Left lung (tissue), 10 donors: ENCODE results near the gene CDK5. TPM values are rescaled to one million over a fixed set of nuclear protein-coding genes. Genes with fewer than 3 reads are reported as not detected.
A peak's percentile ranks its signal among the peaks of the same experiment; 100 is the strongest.

ENCODE experiments used
- ATAC-seq: fragments of 200-7000 bp; cut with Tn5 transposase; one replicate; pipeline ENCODE4 v1.9.1; 2020; ENCODE audit warnings: moderate library complexity
- DNase-seq, 4 donors: peaks; one replicate each; pipeline ENCODE4 v3.0.0-alpha.2; 2013 to 2020
- H3K27ac ChIP-seq, 2 donors: fragments of 200-600 bp; sonication (generic) in 1 of 2; one replicate each; pipeline versions ENCODE4 v1.5.0 to v1.8.0; 2020 to 2021
- H3K27me3 ChIP-seq, 2 donors: fragments of 200-600 bp; sonication (generic) in 1 of 2; one replicate each; pipeline versions ENCODE4 v1.5.0 to v1.8.0; 2020 to 2021
- H3K36me3 ChIP-seq, 2 donors: fragments of 200-600 bp; sonication (generic) in 1 of 2; one replicate each; pipeline versions ENCODE4 v1.5.0 to v1.8.0; 2020 to 2021
- H3K4me1 ChIP-seq, 2 donors: fragments of 200-600 bp; one replicate each; pipeline ENCODE4 v1.8.0; 2021
- H3K4me3 ChIP-seq, 2 donors: fragments of 200-600 bp; sonication (generic) in 1 of 2; one replicate each; pipeline versions ENCODE4 v1.5.0 to v1.8.0; 2020 to 2021; ENCODE audit warnings: mild to moderate bottlenecking in 1 of 2
- H3K9me3 ChIP-seq, 2 donors: fragments of 200-600 bp; sonication (generic) in 1 of 2; one replicate each; pipeline versions ENCODE4 v1.5.0 to v1.8.0; 2020 to 2021
- CTCF ChIP-seq, 2 donors: fragments of 200-600 bp; sonication (generic) in 1 of 2; IDR thresholded peaks; one replicate each; pipeline versions ENCODE4 v1.5.0 to v1.8.0; 2021; ENCODE audit warnings: antibody characterized with exemption in 2 of 2
- intact Hi-C, 2 donors: fragments of 100-400 bp; cut with DNase I; formaldehyde crosslinking; loops; one replicate each; pipeline versions ENCODE4 v1.11.2 to v1.14.2; 2022
- polyA plus RNA-seq, 6 donors: library from polyadenylated mRNA; unstranded; fragments of 120-200 nt; gene quantifications; one replicate each; pipeline ENCODE4 v1.2.1, GENCODE V29; 2013; ENCODE audit not compliant: insufficient read length in 6 of 6
- total RNA-seq, 2 donors: library from RNA; stranded (reverse); fragmentation: NEBNext Ultra II Directional; extraction: Animal tissue kit (Norgen Biotek cat#: 25700); gene quantifications; one replicate each; pipeline ENCODE4 v1.2.1, GENCODE V29; 2021
- donor health status: DM: no; HTN: yes; CAD: no.
- donor health status: DM: no; HTN: no; CAD: no.

CDK5 gene
- total and polyA plus RNA-seq, 8 donors: 13.8 to 17.1 (median 14.7) TPM

- ATAC-seq (peak; percentile 44), DNase-seq (peak; percentile 49 to 90 (median 66))
- intact Hi-C loops: no loop called here
- Histone ChIP-seq H3K27me3 (peaks cover 0 to 12% of the 10 kb centered on the region in 2 donors), H3K9me3 (no peaks in the 10 kb centered on the region), H3K27ac (peak overlapping the region; percentile 88 to 92), H3K4me3 (peak overlapping the region; percentile 67 to 87), H3K4me1 (peaks cover 32 to 79% of the 10 kb centered on the region in 2 donors), H3K36me3 (no peaks in the 10 kb centered on the region)
- peak; percentile 14 to 16 for TF ChIP-seq CTCF (IDR thresholded peaks at IDR 0.05)
These were observed 29.7 kb upstream of the CDK5 start for GRCh38 chr7:151087245-151088018.

- H3K4me1 ChIP-seq: peaks cover 39 to 79% of the 10 kb centered on the region in 2 donors
- H3K4me3 ChIP-seq: peak overlapping the region; percentile 67 to 87
- no peak for ATAC-seq
- no peaks in the 10 kb centered on the region for H3K9me3 ChIP-seq
- DNase-seq: peak in 1 of 4 donors; percentile 84
- no peaks in the 10 kb centered on the region for H3K36me3 ChIP-seq
- peaks cover 0 to 12% of the 10 kb centered on the region in 2 donors for H3K27me3 ChIP-seq
- intact Hi-C loops: no loop called here
- peak overlapping the region; percentile 88 to 92 for H3K27ac ChIP-seq
- no peak for TF ChIP-seq CTCF (IDR thresholded peaks at IDR 0.05)
These were observed 29.1 kb upstream of the CDK5 start for GRCh38 chr7:151086802-151087244.

GRCh38 chr7:151085691-151086620 is 28.3 kb upstream of the CDK5 start, which contains the start of gene AGAP3:
AGAP3 (plus strand) TSS chr7:151086475; CDS start chr7:151086742, 267 bp downstream.
- Histone ChIP-seq H3K9me3 (no peaks in the 10 kb centered on the region), H3K27ac (peak within 1 kb of the TSS; percentile 90 to 92), H3K27me3 (peaks cover 0 to 12% of the 10 kb centered on the region in 2 donors), H3K4me1 (peaks cover 47 to 79% of the 10 kb centered on the region in 2 donors), H3K4me3 (peak within 1 kb of the TSS; percentile 67 to 87), H3K36me3 (no peaks in the 10 kb centered on the region)
- intact Hi-C loops: no loop called here
- DNase-seq (peak; percentile 82 to 99 (median 92)), ATAC-seq (peak; percentile 77)
- no peak for TF ChIP-seq CTCF (IDR thresholded peaks at IDR 0.05)

GRCh38 chr7:151085329-151085690 is 27.6 kb upstream of the CDK5 start:
- TF ChIP-seq CTCF (IDR thresholded peaks at IDR 0.05): no peak
- Histone ChIP-seq H3K36me3 (no peaks in the 10 kb centered on the region), H3K4me1 (peaks cover 49 to 75% of the 10 kb centered on the region in 2 donors), H3K9me3 (no peaks in the 10 kb centered on the region), H3K4me3 (peak overlapping the region; percentile 26 to 87), H3K27ac (peak overlapping the region; percentile 87 to 90), H3K27me3 (peaks cover 0 to 12% of the 10 kb centered on the region in 2 donors)
- intact Hi-C loops: no loop called here
- no peak for ATAC-seq
- no peak for DNase-seq
